Medulla oblongata (tissue), 1 donor: Measurements from ENCODE around the gene CRYBB3.
"Not testable (repeated sequence)": the region's sequence is repeated elsewhere in the genome, so short reads cannot be mapped to it uniquely, and the experiment has no call there.

Experiments used
- DNase-seq: peaks from one replicate; pipeline ENCODE4 v3.0.0-alpha.2; 2015; ENCODE audit errors: extremely low spot score

Gene CRYBB3

GRCh38 chr22:25205847-25206246 lies 6.2 kb downstream of the CRYBB3 start:
- no peak for DNase-seq

- DNase-seq, result no peak
Measured at GRCh38 chr22:25206998-25207397, 7.3 kb downstream of the CRYBB3 start.

GRCh38 chr22:25207553-25208157 lies 8.0 kb downstream of the CRYBB3 start:
- DNase-seq, result no peak

- DNase-seq, result no peak
Measured at GRCh38 chr22:25208328-25208727, 8.7 kb downstream of the CRYBB3 start.

GRCh38 chr22:25208743-25209505 lies 9.3 kb downstream of the CRYBB3 start:
- no peak for DNase-seq

DNA sequence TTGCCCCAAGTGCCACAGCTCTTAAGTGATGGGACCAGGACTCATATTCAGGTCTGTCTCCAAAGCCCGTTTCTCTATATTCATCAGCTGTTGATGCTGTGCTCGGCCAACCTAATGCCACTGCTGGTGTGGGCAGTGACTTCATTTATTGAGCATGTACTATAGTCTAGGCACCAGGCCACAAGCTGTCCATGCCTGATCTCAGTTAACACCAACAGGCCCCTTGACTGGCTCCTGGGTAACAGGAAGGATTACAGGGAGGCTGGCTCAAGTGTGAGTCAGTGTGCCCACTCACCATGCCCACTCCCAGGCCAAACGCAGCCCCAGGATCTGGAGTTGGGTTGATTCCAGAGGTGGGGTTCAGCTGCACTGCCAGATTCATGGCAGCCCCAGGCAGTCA lies 11.1 kb downstream of the CRYBB3 start:
- DNase-seq, result no peak

DNA sequence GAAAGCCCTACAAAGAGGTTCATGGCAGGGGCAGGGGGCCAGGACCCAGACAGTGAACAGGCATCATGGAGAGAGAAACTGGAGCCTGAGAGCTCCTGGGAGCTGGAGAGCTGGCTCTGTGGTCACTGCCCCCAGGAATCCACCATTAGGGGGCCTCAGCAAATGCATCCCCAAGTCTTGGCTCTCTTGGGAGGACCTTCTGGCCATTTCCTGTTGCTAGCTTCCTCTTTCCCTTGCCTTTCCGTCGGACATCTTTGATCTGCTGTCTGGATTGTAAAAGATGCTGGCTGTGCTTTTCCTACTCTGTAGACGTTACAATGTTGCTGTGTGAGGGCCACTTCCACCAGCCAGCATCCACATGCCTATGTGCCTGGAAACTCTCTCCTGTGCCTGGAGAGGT lies 12.7 kb downstream of the CRYBB3 start:
- no peak for DNase-seq

GRCh38 chr22:25213221-25213620 lies 13.6 kb downstream of the CRYBB3 start:
- no peak for DNase-seq

DNA sequence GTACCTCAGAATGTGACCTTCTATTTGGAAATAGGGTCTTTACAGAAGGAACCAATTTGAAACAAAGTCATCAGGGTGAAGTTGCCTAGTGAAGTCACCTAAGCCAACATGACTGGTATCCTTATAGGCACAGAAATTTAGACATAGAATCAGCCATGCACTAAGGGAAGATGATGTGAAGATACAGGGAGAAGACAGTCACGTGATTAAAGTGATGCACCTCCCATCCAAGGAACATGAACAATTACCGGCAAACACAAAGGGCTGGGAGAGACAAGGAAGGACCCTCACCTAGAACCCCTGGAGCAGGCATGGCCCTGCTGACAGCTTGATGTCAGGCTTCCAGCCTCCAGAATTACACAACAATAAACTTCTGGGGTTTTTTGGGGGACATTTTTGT lies 16.6 kb downstream of the CRYBB3 start:
- DNase-seq, result no peak

DNA sequence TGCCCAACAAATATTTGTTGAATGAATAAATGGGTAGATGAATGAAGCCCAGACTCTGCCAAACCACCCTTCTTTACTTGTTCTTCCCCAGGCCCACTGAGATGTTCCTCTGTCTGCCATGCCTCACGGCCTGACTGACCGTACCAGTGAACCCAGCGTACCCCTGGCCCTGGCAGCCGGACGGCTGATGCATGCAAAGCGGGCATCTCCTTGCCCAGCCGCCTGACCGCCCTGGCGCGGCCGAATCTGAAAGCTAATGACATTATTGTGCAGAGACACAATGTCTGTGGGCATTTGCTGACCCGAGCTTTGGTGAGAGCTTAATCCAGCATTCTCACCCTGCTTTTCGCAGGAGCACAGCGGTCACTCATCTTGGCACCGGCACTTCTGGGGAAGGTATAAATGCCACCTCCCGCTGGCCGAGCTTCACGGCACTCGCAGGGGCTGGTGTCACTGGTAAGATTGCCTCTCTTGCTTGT lies 19.6 kb downstream of the CRYBB3 start, which contains the start of gene CRYBB2:
TSS of gene CRYBB2 (plus strand) at position 429 of the 479 bp plus-strand sequence. CDS start 1,791 bp downstream, outside the sequence.
- DNase-seq, result no peak

DNA sequence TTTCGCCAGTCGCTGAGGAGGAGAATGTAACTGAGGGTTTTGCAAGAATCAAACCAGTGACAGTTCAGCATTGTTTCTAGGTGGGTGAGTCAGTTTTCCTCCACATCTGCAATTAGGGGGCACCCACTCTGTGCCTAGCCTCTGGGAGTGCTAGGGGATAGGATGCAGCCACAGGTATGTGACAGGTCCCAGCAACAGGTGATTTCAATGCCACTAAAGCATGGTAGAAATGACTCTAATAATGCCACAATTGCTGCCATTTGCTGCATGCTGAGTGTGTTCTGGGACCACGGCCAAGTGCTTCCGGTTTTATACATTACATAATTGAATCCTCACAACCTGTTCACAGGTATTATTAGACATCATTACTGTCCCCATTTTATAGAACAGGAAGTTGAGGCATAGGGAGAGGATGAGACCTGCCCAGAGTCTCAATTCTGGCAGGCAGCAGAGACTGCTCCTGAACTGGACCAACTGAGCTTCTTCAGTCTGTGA lies 20.3 kb downstream of the CRYBB3 start:
- no peak for DNase-seq

GRCh38 chr22:25221790-25222189 lies 22.1 kb downstream of the CRYBB3 start:
- no peak for DNase-seq

DNA sequence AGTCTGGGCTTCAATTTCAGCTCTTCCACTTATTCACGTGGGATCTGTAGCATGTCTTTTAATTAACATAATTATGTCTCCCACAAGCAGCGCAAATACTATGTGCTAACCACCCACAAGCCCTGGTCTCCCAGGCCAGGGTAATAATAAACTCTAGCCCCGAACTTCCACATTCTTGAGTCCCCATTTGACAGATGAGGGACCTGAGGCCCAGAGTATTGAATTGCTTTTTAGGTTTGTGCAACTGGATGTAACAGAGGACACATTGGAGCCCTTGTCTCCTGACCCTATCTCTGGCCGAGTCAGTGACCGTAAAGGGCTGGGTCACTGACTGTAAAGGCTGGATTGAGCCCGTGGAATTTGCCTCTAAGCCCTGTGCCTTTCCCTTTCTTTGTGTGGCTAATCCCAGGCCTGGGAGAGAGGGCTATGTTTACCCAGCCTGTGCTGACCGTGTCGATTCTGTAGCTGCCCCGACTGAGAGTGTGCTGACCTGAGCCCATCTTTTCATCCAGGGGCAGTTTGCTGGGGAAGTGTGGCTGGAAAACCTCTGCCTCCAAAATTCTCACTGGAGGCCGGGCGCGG lies 23.7 kb downstream of the CRYBB3 start:
- DNase-seq, result no peak

GRCh38 chr22:25228822-25229221 lies 29.2 kb downstream of the CRYBB3 start:
- DNase-seq, result no peak

GRCh38 chr22:25230760-25231159 lies 31.1 kb downstream of the CRYBB3 start:
- DNase-seq, result not testable (repeated sequence)

DNA sequence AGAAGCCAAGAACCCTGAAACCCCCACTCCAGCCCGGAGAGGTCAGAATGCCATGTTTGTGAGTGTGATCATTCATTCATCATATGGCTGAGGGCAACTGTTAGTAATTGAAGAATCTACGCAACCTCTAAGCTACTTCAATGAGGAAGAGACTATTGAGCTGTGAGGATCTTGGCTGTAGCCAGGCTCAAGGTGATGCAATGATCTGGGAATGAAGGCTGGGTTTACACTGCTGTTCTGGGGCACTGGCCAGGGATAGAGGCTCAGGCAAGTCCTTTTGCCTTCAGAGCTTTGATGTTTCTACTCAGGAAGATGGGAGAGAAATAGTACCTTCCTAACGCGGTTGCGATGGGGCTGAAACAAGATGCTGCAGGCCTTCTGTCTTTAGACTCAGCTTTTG lies 32.6 kb downstream of the CRYBB3 start:
- no peak for DNase-seq

- not testable (repeated sequence) for DNase-seq
Measured at GRCh38 chr22:25233706-25234105, 34.0 kb downstream of the CRYBB3 start.

DNA sequence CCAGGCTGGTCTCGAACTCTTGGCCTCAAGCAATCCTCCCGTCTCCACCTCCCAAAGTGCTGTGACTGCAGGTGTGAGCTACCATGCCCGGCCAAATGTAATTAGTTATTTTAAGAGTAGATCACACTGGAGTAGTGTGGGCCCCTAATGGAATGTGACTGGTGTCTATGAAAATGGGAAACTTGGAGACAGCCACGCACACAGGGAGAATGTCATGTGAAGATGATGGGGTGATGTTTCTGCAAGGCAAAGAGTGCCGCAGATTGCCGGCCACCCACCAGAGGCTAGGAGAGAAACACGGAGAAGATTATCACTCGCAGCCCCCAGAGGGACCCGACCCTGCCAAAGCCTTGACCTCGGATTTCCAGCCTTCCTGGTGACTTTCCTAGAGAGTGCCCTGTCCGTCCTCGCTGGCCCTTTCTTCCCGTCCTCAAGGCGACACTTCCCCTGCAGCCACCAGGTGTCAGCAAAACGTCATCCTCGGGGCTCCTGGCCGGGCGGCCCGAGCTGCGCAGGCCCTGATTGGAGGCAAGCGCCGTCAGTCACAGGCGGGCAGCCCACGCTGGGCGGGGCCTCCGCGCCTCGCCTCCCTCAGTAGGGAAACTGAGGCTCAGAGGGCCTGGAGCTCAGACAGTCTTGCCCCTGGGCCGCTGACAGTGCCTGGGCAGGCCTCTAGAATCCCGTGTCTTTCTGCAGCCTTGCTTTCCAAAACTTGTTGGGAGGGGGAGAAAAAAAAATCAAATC lies 36.1 kb downstream of the CRYBB3 start:
- DNase-seq, result peak; percentile 63

DNA sequence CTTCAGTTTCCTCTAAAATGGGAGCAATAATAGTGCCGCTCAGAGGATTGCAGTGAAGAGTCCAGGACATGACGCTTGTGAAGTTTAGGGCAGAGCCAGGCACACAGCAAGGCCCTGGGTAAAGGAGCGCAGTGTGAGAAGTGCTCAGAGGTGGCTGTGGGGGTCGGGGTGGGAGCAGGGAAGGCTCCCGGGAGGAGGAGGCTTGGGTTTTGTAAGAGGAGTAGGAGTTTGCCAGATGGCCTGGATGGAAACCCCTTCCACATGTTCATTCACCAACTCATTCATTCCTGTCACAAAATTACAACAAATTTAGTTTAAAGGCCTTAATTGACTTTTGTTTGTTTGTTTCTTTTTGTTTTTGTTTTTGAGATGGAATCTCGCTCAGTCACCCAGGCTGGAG lies 36.8 kb downstream of the CRYBB3 start:
- no peak for DNase-seq

DNA sequence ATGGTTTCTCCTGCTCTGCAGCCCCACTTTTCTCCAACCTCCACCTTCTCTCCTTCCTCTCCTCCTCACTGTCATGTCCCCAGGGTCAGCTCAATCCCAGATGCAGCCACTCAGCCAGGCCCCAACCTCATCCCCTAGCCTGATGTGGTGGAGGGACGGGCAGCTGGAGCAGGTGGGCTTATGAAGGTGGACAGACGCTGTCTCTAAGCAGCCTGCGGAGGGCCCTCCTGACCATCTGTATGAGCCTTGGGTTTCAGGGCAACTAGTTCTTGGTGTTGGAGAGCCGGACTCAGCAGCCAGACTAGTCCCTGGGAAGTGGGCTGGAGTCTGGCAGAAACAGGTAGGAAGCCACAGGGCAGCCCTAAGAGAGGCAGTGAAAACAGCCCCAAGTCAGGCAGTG lies 37.8 kb downstream of the CRYBB3 start:
- no peak for DNase-seq

DNA sequence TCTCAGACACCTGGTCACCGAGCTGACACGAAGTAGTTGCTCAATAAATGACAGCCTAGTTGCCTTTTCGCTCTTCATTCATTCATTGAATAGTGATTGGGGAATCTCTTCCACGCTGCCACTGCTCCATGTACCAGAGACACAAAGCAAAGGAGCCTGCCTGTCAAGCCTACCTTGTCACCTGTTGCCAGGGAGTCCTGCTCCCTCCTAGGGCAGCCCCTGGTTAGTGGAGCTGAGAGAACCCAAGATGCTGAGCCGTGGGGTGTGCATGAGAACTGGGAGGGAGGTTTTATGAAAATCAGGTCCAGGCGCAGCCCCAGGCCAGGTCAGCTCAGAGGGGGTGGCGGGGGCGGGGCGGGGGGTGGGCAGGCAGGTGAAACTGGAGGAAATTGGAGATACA lies 38.4 kb downstream of the CRYBB3 start:
- not testable (repeated sequence) for DNase-seq

GRCh38 chr22:25255169-25255568 lies 55.5 kb downstream of the CRYBB3 start:
- not testable (repeated sequence) for DNase-seq
